Neural cell (in vitro differentiated cells): Measurements from ENCODE around the gene PPARGC1A. TPM values are rescaled to one million over a fixed set of nuclear protein-coding genes. Genes with fewer than 3 reads are reported as not detected.

ENCODE experiments used
- H2AFZ ChIP-seq: fragments of 200-600, 300-800 bp; sonication (generic), shearing (Covaris generic); 2 replicates; pipeline ENCODE4 v1.6.0; 2014; ENCODE audit warnings: low read depth, mild to moderate bottlenecking, antibody characterized with exemption, low read length, moderate library complexity
- H3F3A ChIP-seq: fragments of 200-600 bp; shearing (Covaris generic); 2 replicates; pipeline ENCODE4 v1.6.1; 2016; ENCODE audit warnings: mild to moderate bottlenecking, moderate library complexity, mixed read lengths, antibody characterized with exemption, low read length; ENCODE audit not compliant: insufficient read depth, poor library complexity, severe bottlenecking
- H3K27ac ChIP-seq: fragments of 200-600, 300-800 bp; sonication (generic), shearing (Covaris generic); 2 replicates; pipeline ENCODE4 v1.5.1; 2014; ENCODE audit warnings: mild to moderate bottlenecking, low read length, moderate library complexity
- H3K27me3 ChIP-seq: fragments of 300-800, 200-600 bp; sonication (generic), shearing (Covaris generic); 2 replicates; pipeline ENCODE4 v1.6.0; 2014; ENCODE audit warnings: mild to moderate bottlenecking, low read depth, low read length, moderate library complexity; ENCODE audit not compliant: insufficient read depth
- H3K36me3 ChIP-seq: fragments of 300-800, 200-600 bp; sonication (generic), shearing (Covaris generic); 2 replicates; pipeline ENCODE4 v1.5.1; 2014; ENCODE audit warnings: mild to moderate bottlenecking, antibody characterized with exemption, low read length, moderate library complexity; ENCODE audit not compliant: insufficient read depth
- H3K4me2 ChIP-seq: fragments of 300-800, 200-600 bp; sonication (generic), shearing (Covaris generic); 2 replicates; pipeline ENCODE4 v1.6.0; 2014; ENCODE audit warnings: mild to moderate bottlenecking, low read length
- H3K4me3 ChIP-seq: fragments of 300-800, 200-600 bp; sonication (generic), shearing (Covaris generic); 2 replicates; pipeline ENCODE4 v1.5.1; 2014; ENCODE audit warnings: mild to moderate bottlenecking, low read length, moderate library complexity
- H3K79me2 ChIP-seq: fragments of 200-600 bp; shearing (Covaris generic); replicated peaks from 2 replicates; pipeline ENCODE4 v1.6.0; 2014; ENCODE audit warnings: mild to moderate bottlenecking, low read length, moderate library complexity; ENCODE audit not compliant: insufficient read depth
- H3K9ac ChIP-seq: fragments of 300-800, 200-600 bp; sonication (generic), shearing (Covaris generic); 2 replicates; pipeline ENCODE4 v1.6.1; 2016; ENCODE audit warnings: mild to moderate bottlenecking, low read length, mixed read lengths
- H3K9me2 ChIP-seq: fragments of 200-600 bp; shearing (Covaris generic); 2 replicates; pipeline ENCODE4 v1.6.1; 2016; ENCODE audit warnings: mild to moderate bottlenecking, low read length, mixed read lengths; ENCODE audit not compliant: insufficient read depth
- H3K9me3 ChIP-seq: fragments of 200-600, 300-800 bp; sonication (generic), shearing (Covaris generic); 2 replicates; pipeline ENCODE4 v1.6.1; 2016; ENCODE audit warnings: mild to moderate bottlenecking, mixed run types, low read length, moderate library complexity, mixed read lengths
- H4K20me1 ChIP-seq: fragments of 200-600 bp; shearing (Covaris generic); 2 replicates; pipeline ENCODE4 v1.6.1; 2016; ENCODE audit warnings: mild to moderate bottlenecking, mixed run types; ENCODE audit not compliant: insufficient read depth
- EP300 ChIP-seq: fragments of 450-650 bp; conservative IDR thresholded peaks from 2 replicates; pipeline ENCODE4 v1.6.1; 2014; ENCODE audit warnings: antibody characterized with exemption, mild to moderate bottlenecking, moderate library complexity; ENCODE audit not compliant: poor library complexity, severe bottlenecking
- EZH2 ChIP-seq: fragments of 200-600, 300-800 bp; shearing (Covaris generic), sonication (generic); IDR thresholded peaks from 2 replicates; pipeline ENCODE4 v1.6.1; 2014; ENCODE audit warnings: antibody characterized with exemption, low read length, borderline replicate concordance, mild to moderate bottlenecking; ENCODE audit not compliant: insufficient read depth, poor library complexity, severe bottlenecking
- MXI1 ChIP-seq: fragments of 450-650 bp; conservative IDR thresholded peaks from 2 replicates; pipeline ENCODE4 v1.6.1; 2014; ENCODE audit warnings: antibody characterized with exemption, mild to moderate bottlenecking; ENCODE audit not compliant: poor library complexity, severe bottlenecking
- POLR2AphosphoS5 ChIP-seq: IDR thresholded peaks from 2 replicates; pipeline ENCODE4 v1.6.1; 2012
- RAD21 ChIP-seq: fragments of 450-650 bp; conservative IDR thresholded peaks from 2 replicates; pipeline ENCODE4 v1.6.1; 2014; ENCODE audit warnings: antibody characterized with exemption, mild to moderate bottlenecking, moderate library complexity
- SMC3 ChIP-seq: fragments of 450-650 bp; conservative IDR thresholded peaks from 2 replicates; pipeline ENCODE4 v1.6.1; 2014; ENCODE audit warnings: antibody characterized with exemption, mild to moderate bottlenecking, moderate library complexity; ENCODE audit not compliant: poor library complexity
- TAF1 ChIP-seq: IDR thresholded peaks from 2 replicates; pipeline ENCODE4 v1.6.1; 2012; ENCODE audit warnings: low read depth
- polyA plus RNA-seq: library from polyadenylated mRNA; depleted of rRNA; stranded (reverse); fragments of >200 nt; gene quantifications from 2 replicates; pipeline ENCODE4 v1.2.3, GENCODE V29; 2014
- TF ChIP-seq, protein P1 (sequence below): IDR thresholded peaks from 2 replicates; pipeline ENCODE4 v1.6.1; 2012; ENCODE audit warnings: borderline replicate concordance
- TF ChIP-seq, protein P2 (sequence below): fragments of 450-650 bp; IDR thresholded peaks from 2 replicates; pipeline ENCODE4 v1.5.1; 2014; ENCODE audit warnings: antibody characterized with exemption, mild to moderate bottlenecking, moderate library complexity; ENCODE audit not compliant: poor library complexity, severe bottlenecking

Gene PPARGC1A
- polyA plus RNA-seq, 1 donor from 2014 or later, result 7.2 TPM

DNA sequence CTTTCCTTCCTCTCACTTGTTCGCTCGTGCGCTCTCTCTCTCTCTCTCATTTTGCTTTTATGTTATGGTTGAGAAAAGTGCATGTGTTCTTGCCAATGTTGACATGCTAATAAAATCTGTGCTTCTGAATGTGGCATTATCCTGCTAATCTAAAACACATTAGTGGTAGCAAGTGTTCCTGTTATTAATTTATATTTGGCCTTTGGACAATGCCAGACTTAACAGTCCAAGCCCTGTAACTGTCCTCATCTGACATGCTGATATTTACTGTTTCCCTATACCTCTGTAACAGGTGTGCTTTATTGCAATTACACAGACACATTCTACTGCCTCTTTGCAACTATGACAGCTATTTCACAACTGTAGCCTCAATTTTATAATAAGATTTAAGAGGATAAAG lies 2.7 kb downstream of the PPARGC1A start:
- H3K27ac ChIP-seq, result no peak overlapping the region
- H3K36me3 ChIP-seq, result no peaks in the 10 kb centered on the region
- H3K79me2 ChIP-seq, result no peaks in the 10 kb centered on the region
- H2AFZ ChIP-seq, result no peak overlapping the region
- H3K4me2 ChIP-seq, result no peak overlapping the region
- H3F3A ChIP-seq, result no peaks in the 10 kb centered on the region
- H3K9me3 ChIP-seq, result no peaks in the 10 kb centered on the region
- TF ChIP-seq TAF1 (no peak), EP300 (no peak), EZH2 (no peak), POLR2AphosphoS5 (no peak), SMC3 (no peak), MXI1 (no peak), RAD21 (no peak)
- TF ChIP-seq, protein P1, sequence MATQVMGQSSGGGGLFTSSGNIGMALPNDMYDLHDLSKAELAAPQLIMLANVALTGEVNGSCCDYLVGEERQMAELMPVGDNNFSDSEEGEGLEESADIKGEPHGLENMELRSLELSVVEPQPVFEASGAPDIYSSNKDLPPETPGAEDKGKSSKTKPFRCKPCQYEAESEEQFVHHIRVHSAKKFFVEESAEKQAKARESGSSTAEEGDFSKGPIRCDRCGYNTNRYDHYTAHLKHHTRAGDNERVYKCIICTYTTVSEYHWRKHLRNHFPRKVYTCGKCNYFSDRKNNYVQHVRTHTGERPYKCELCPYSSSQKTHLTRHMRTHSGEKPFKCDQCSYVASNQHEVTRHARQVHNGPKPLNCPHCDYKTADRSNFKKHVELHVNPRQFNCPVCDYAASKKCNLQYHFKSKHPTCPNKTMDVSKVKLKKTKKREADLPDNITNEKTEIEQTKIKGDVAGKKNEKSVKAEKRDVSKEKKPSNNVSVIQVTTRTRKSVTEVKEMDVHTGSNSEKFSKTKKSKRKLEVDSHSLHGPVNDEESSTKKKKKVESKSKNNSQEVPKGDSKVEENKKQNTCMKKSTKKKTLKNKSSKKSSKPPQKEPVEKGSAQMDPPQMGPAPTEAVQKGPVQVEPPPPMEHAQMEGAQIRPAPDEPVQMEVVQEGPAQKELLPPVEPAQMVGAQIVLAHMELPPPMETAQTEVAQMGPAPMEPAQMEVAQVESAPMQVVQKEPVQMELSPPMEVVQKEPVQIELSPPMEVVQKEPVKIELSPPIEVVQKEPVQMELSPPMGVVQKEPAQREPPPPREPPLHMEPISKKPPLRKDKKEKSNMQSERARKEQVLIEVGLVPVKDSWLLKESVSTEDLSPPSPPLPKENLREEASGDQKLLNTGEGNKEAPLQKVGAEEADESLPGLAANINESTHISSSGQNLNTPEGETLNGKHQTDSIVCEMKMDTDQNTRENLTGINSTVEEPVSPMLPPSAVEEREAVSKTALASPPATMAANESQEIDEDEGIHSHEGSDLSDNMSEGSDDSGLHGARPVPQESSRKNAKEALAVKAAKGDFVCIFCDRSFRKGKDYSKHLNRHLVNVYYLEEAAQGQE, result no peak
- TF ChIP-seq, protein P2, sequence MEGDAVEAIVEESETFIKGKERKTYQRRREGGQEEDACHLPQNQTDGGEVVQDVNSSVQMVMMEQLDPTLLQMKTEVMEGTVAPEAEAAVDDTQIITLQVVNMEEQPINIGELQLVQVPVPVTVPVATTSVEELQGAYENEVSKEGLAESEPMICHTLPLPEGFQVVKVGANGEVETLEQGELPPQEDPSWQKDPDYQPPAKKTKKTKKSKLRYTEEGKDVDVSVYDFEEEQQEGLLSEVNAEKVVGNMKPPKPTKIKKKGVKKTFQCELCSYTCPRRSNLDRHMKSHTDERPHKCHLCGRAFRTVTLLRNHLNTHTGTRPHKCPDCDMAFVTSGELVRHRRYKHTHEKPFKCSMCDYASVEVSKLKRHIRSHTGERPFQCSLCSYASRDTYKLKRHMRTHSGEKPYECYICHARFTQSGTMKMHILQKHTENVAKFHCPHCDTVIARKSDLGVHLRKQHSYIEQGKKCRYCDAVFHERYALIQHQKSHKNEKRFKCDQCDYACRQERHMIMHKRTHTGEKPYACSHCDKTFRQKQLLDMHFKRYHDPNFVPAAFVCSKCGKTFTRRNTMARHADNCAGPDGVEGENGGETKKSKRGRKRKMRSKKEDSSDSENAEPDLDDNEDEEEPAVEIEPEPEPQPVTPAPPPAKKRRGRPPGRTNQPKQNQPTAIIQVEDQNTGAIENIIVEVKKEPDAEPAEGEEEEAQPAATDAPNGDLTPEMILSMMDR, result no peak
- peak overlapping the region; percentile 17 for H3K4me3 ChIP-seq
- no peaks in the 10 kb centered on the region for H4K20me1 ChIP-seq
- no peaks in the 10 kb centered on the region for H3K9me2 ChIP-seq
- H3K27me3 ChIP-seq, result no peaks in the 10 kb centered on the region
- H3K9ac ChIP-seq, result no peak overlapping the region

DNA sequence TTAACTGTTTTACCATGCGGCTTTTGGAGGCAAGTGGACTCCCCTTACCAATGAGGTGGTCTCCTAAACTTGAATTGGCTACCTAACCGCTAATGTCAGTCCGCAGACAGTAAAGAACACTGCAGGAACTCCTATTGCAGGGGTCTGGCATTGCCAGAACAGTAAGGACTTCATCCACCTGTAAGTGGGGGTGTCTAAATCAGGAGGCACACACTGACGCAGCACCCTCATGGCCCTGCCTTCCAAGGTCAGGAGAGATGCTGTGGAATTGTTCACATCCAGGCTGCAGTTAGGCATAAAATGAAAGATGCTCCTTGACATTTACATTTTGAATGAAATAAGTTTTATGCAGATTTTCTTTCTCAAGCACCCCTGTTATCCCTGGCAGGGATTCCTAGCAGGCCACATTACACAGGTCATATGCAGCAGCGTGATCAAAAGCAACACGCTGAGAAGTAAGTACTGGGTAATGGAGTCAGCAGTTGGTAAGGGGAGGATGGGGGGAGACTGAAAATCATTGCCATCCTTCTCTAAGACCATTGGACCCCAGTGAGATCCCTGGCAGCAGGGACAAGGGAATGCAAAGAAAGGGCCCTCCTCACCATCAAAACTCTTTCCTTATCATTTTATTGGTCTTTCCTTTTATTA lies 3.8 kb downstream of the PPARGC1A start:
- H2AFZ ChIP-seq, result no peak overlapping the region
- H3K79me2 ChIP-seq, result no peaks in the 10 kb centered on the region
- H3K9me2 ChIP-seq, result no peaks in the 10 kb centered on the region
- no peaks in the 10 kb centered on the region for H3K9me3 ChIP-seq
- H3K27me3 ChIP-seq, result no peaks in the 10 kb centered on the region
- no peak for TF ChIP-seq RAD21
- no peaks in the 10 kb centered on the region for H3K36me3 ChIP-seq
- H3K4me2 ChIP-seq, result no peak overlapping the region
- H4K20me1 ChIP-seq, result no peaks in the 10 kb centered on the region
- H3K27ac ChIP-seq, result no peak overlapping the region
- H3K9ac ChIP-seq, result no peak overlapping the region
- H3K4me3 ChIP-seq, result no peak overlapping the region
- no peaks in the 10 kb centered on the region for H3F3A ChIP-seq

DNA sequence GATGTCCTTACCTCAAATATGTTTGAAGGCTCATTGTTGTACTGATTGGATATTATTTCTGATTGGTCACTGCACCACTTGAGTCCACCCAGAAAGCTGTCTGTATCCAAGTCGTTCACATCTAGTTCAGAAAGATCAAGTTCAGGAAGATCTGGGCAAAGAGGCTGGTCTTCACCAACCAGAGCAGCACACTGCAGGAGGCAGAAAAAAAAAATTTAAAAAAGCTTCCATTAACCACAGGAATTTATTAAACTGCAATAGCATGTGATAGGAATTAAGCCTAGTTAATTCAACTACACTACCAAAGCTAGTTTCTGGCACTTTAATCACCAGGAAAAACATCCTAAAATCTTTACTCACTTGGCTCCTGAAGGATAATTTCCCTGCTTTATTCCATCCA lies 5.1 kb downstream of the PPARGC1A start:
- Histone ChIP-seq H3K4me2 (no peak overlapping the region), H3K4me3 (no peak overlapping the region), H2AFZ (no peak overlapping the region), H3K79me2 (no peaks in the 10 kb centered on the region), H3K27ac (no peak overlapping the region), H3K36me3 (no peaks in the 10 kb centered on the region), H3K27me3 (no peaks in the 10 kb centered on the region), H3F3A (no peaks in the 10 kb centered on the region), H3K9me2 (no peaks in the 10 kb centered on the region), H3K9me3 (no peaks in the 10 kb centered on the region), H3K9ac (no peak overlapping the region), H4K20me1 (no peaks in the 10 kb centered on the region)
- TF ChIP-seq MXI1 (no peak), EZH2 (no peak)
